ENCODE results near the gene DST. TPM values are rescaled to one million over a fixed set of nuclear protein-coding genes. Genes with fewer than 3 reads are reported as not detected.

Gene DST
- total and polyA plus RNA-seq, 11 donors: 107 to 607 (median 366) TPM

GRCh38 chr6:56643379-56644089 is 845 bp upstream of the DST start:
- Histone ChIP-seq H3K4me3 (no peak overlapping the region), H3K27ac (peak overlapping the region in 4 of 12 donors; percentile 12 to 35 (median 32)), H3K36me3 (peaks cover 0 to 99% (median 44%) of the 10 kb centered on the region in 9 donors), H3K9me3 (no peaks in the 10 kb centered on the region), H3K27me3 (no peaks in the 10 kb centered on the region), H3K4me1 (peaks cover 0 to 32% (median 9%) of the 10 kb centered on the region in 12 donors)
- intact Hi-C loops (cut with DNase I): loop anchor here in 2 of 10 donors (2.0 to 5.0 kb wide), 2 partner anchors 209 kb away; no protein-coding TSS in a partner anchor
- no peak for DNase-seq
- ATAC-seq: no peak
- TF ChIP-seq POLR2A (IDR thresholded peaks at IDR 0.05) (no peak), CTCF (IDR thresholded peaks at IDR 0.05) (no peak)
- WGBS, 4 donors: 89 to 96% (median 91%) methylated on average over 4 of the region's 4 CpGs

- intact Hi-C loops (cut with DNase I): loop anchor here in 1 of 10 donors (5.0 kb wide), 1 partner anchor 212 kb away; no protein-coding TSS in a partner anchor
- H3K36me3 ChIP-seq: peaks cover 0 to 91% (median 43%) of the 10 kb centered on the region in 9 donors
- H3K9me3 ChIP-seq: no peaks in the 10 kb centered on the region
- H3K4me1 ChIP-seq: peaks cover 0 to 34% (median 7%) of the 10 kb centered on the region in 12 donors
- TF ChIP-seq CTCF (IDR thresholded peaks at IDR 0.05) (no peak), POLR2A (IDR thresholded peaks at IDR 0.05) (no peak)
- 85 to 95% (median 93%) methylated on average over 4 of the region's 4 CpGs for WGBS, 4 donors
- DNase-seq (no peak), ATAC-seq (no peak)
- no peak overlapping the region for H3K4me3 ChIP-seq
- peak overlapping the region in 1 of 12 donors; percentile 23 for H3K27ac ChIP-seq
- H3K27me3 ChIP-seq: no peaks in the 10 kb centered on the region
These were observed 2.3 kb downstream of the DST start for GRCh38 chr6:56640374-56640773.

- Histone ChIP-seq H3K4me3 (no peak overlapping the region), H3K27me3 (no peaks in the 10 kb centered on the region), H3K9me3 (no peaks in the 10 kb centered on the region), H3K4me1 (peaks cover 0 to 23% (median 2%) of the 10 kb centered on the region in 12 donors), H3K27ac (peak overlapping the region in 2 of 12 donors; percentile 15 to 30), H3K36me3 (peaks cover 2 to 91% (median 50%) of the 10 kb centered on the region in 9 donors)
- intact Hi-C loops (cut with DNase I): loop anchor here (2.0 to 5.0 kb wide), 7 partner anchors 58 to 214 kb away; no protein-coding TSS in a partner anchor
- DNase-seq (no peak), ATAC-seq (no peak)
- TF ChIP-seq CTCF (IDR thresholded peaks at IDR 0.05) (no peak), POLR2A (IDR thresholded peaks at IDR 0.05) (no peak)
These were observed 3.9 kb downstream of the DST start for GRCh38 chr6:56638760-56639159.

GRCh38 chr6:56637640-56638039 is 5.0 kb downstream of the DST start:
- TF ChIP-seq CTCF (IDR thresholded peaks at IDR 0.05) (peak; percentile 49 to 87 (median 72)), POLR2A (IDR thresholded peaks at IDR 0.05) (no peak)
- Histone ChIP-seq H3K27ac (peak overlapping the region in 3 of 12 donors; percentile 6 to 30 (median 8)), H3K36me3 (peaks cover 2 to 94% (median 58%) of the 10 kb centered on the region in 9 donors), H3K4me1 (peaks cover 0 to 12% (median 1%) of the 10 kb centered on the region in 12 donors), H3K27me3 (no peaks in the 10 kb centered on the region), H3K4me3 (no peak overlapping the region), H3K9me3 (no peaks in the 10 kb centered on the region)
- DNase-seq (no peak), ATAC-seq (peak; percentile 44 to 72 (median 60))
- intact Hi-C loops (cut with DNase I): loop anchor here (1.0 to 5.0 kb wide), 9 partner anchors 59 to 215 kb away; no protein-coding TSS in a partner anchor
- 0 to 3% (median 2%) methylated on average over 2 of the region's 2 CpGs for WGBS, 4 donors

All from heart left ventricle (tissue), 16 donors.